H9 (cell line): ENCODE measurements around the gene CRB3. TPM values are rescaled to one million over a fixed set of nuclear protein-coding genes. Genes with fewer than 3 reads are reported as not detected.

ENCODE experiments used
- DNase-seq: peaks from one replicate; pipeline ENCODE4 v3.0.0-alpha.2; 2017
- H2AFZ ChIP-seq: one replicate; pipeline ENCODE4 v1.6.1; 2013; ENCODE audit warnings: mild to moderate bottlenecking, low read length, control low read depth, moderate library complexity
- H2AK5ac ChIP-seq: 2 replicates; pipeline ENCODE4 v1.6.1; 2013; ENCODE audit warnings: low read length, control low read depth, mixed read lengths; ENCODE audit not compliant: insufficient read length
- H2BK120ac ChIP-seq: one replicate; pipeline ENCODE4 v1.6.1; 2013; ENCODE audit warnings: low read depth, mild to moderate bottlenecking, low read length, control low read depth, inconsistent platforms; ENCODE audit not compliant: poor library complexity, severe bottlenecking
- H2BK12ac ChIP-seq: 2 replicates; pipeline ENCODE4 v1.6.1; 2013; ENCODE audit warnings: low read length, control low read depth, mixed read lengths, low read depth; ENCODE audit not compliant: insufficient read length
- H2BK15ac ChIP-seq: 2 replicates; pipeline ENCODE4 v1.6.1; 2013; ENCODE audit warnings: low read depth, low read length, control low read depth
- H2BK20ac ChIP-seq: one replicate; pipeline ENCODE4 v1.6.1; 2013; ENCODE audit warnings: low read depth, mild to moderate bottlenecking, low read length, control low read depth, inconsistent platforms; ENCODE audit not compliant: poor library complexity, severe bottlenecking
- H2BK5ac ChIP-seq: 2 replicates; pipeline ENCODE4 v1.6.1; 2013; ENCODE audit warnings: low read length, control low read depth, mixed read lengths; ENCODE audit not compliant: insufficient read length
- H3K14ac ChIP-seq: 2 replicates; pipeline ENCODE4 v1.6.1; 2013; ENCODE audit warnings: low read length, control low read depth; ENCODE audit not compliant: insufficient read depth
- H3K18ac ChIP-seq: 2 replicates; pipeline ENCODE4 v1.6.1; 2013; ENCODE audit warnings: low read depth, mild to moderate bottlenecking, mixed read lengths, low read length, control low read depth; ENCODE audit not compliant: insufficient read length
- H3K23ac ChIP-seq: 2 replicates; pipeline ENCODE4 v1.6.1; 2013; ENCODE audit warnings: low read length, control low read depth, mixed read lengths, low read depth; ENCODE audit not compliant: insufficient read length
- H3K23me2 ChIP-seq: 2 replicates; pipeline ENCODE4 v1.6.1; 2013; ENCODE audit warnings: low read depth, mild to moderate bottlenecking, mixed read lengths, low read length, control low read depth; ENCODE audit not compliant: insufficient read length, poor library complexity, severe bottlenecking
- H3K27ac ChIP-seq: 2 replicates; pipeline ENCODE4 v1.5.1; 2013; ENCODE audit warnings: low read length, control low read depth, mixed read lengths, low read depth; ENCODE audit not compliant: insufficient read length
- H3K27me3 ChIP-seq: 2 replicates; pipeline ENCODE4 v1.6.1; 2013; ENCODE audit warnings: low read length, control low read depth, inconsistent platforms; ENCODE audit not compliant: insufficient read depth
- H3K4ac ChIP-seq: 2 replicates; pipeline ENCODE4 v1.6.1; 2013; ENCODE audit warnings: low read depth, mild to moderate bottlenecking, control low read depth, inconsistent platforms, low read length, moderate library complexity
- H3K4me1 ChIP-seq: 2 replicates; pipeline ENCODE4 v1.6.1; 2013; ENCODE audit warnings: low read length, control low read depth, inconsistent platforms; ENCODE audit not compliant: insufficient read depth
- H3K4me2 ChIP-seq: 2 replicates; pipeline ENCODE4 v1.6.1; 2013; ENCODE audit warnings: low read length, control low read depth, mixed read lengths; ENCODE audit not compliant: insufficient read length, insufficient read depth
- H3K56ac ChIP-seq: 2 replicates; pipeline ENCODE4 v1.6.1; 2013; ENCODE audit warnings: low read depth, mild to moderate bottlenecking, mixed read lengths, low read length, control low read depth; ENCODE audit not compliant: insufficient read length
- H3K79me1 ChIP-seq: 2 replicates; pipeline ENCODE4 v1.6.1; 2013; ENCODE audit warnings: low read depth, mild to moderate bottlenecking, moderate library complexity, low read length, control low read depth, inconsistent platforms; ENCODE audit not compliant: insufficient read depth, poor library complexity, severe bottlenecking
- H3K79me2 ChIP-seq: 2 replicates; pipeline ENCODE4 v1.6.1; 2013; ENCODE audit warnings: low read length, control low read depth, inconsistent platforms; ENCODE audit not compliant: insufficient read depth
- H3K9ac ChIP-seq: 2 replicates; pipeline ENCODE4 v1.6.1; 2013; ENCODE audit warnings: low read length, control low read depth, mixed read lengths; ENCODE audit not compliant: insufficient read length; ENCODE audit errors: extremely low read depth
- H3K9me3 ChIP-seq: one replicate; pipeline ENCODE4 v1.6.1; 2013; ENCODE audit warnings: low read depth, low read length, inconsistent platforms; ENCODE audit not compliant: control insufficient read depth
- H3T11ph ChIP-seq: one replicate; pipeline ENCODE4 v1.6.1; 2013; ENCODE audit warnings: mild to moderate bottlenecking, low read length, control low read depth, inconsistent platforms
- H4K20me1 ChIP-seq: one replicate; pipeline ENCODE4 v1.6.1; 2013; ENCODE audit not compliant: control insufficient read depth, insufficient read length, insufficient read depth
- H4K5ac ChIP-seq: 2 replicates; pipeline ENCODE4 v1.6.1; 2013; ENCODE audit warnings: low read depth, mild to moderate bottlenecking, mixed read lengths, low read length, control low read depth; ENCODE audit not compliant: insufficient read length
- H4K8ac ChIP-seq: replicated peaks from 2 replicates; pipeline ENCODE4 v1.6.1; 2013; ENCODE audit warnings: low read length, control low read depth, mixed read lengths, low read depth; ENCODE audit not compliant: insufficient read length
- H4K91ac ChIP-seq: 2 replicates; pipeline ENCODE4 v1.6.1; 2013; ENCODE audit warnings: low read depth, mild to moderate bottlenecking, moderate library complexity, mixed read lengths, low read length, control low read depth; ENCODE audit not compliant: insufficient read length
- H3K27ac Mint-ChIP-seq, 3 experiments: 2 replicates in 2 of 3; 3 replicates in 1 of 3; pipeline ENCODE4 v1.8.0; 2020 to 2021; ENCODE audit warnings: mixed read lengths in 3 of 3, mild to moderate bottlenecking in 1 of 3, moderate library complexity in 1 of 3
- H3K27me3 Mint-ChIP-seq: 2 replicates; pipeline ENCODE4 v1.8.0; 2021; ENCODE audit warnings: low read depth, mild to moderate bottlenecking, moderate library complexity, mixed read lengths
- H3K36me3 Mint-ChIP-seq, 3 experiments: 2 replicates in 2 of 3; 3 replicates in 1 of 3; pipeline ENCODE4 v1.8.0; 2020 to 2021; ENCODE audit warnings: low read depth in 3 of 3, mixed read lengths in 3 of 3; ENCODE audit not compliant: insufficient read depth in 1 of 3
- H3K4me1 Mint-ChIP-seq, 2 experiments: 2 replicates each; pipeline ENCODE4 v1.8.0; 2020; ENCODE audit warnings: mixed read lengths in 2 of 2
- H3K4me3 Mint-ChIP-seq, 2 experiments: 2 replicates in 1 of 2; 3 replicates in 1 of 2; pipeline ENCODE4 v1.8.0; 2020 to 2021; ENCODE audit warnings: mild to moderate bottlenecking in 2 of 2, mixed read lengths in 2 of 2, moderate library complexity in 1 of 2
- H3K9me3 Mint-ChIP-seq, 2 experiments: 2 replicates in 1 of 2; 3 replicates in 1 of 2; pipeline ENCODE4 v1.8.0; 2020; ENCODE audit warnings: mild to moderate bottlenecking in 2 of 2, mixed read lengths in 2 of 2, moderate library complexity in 1 of 2
- CTCF ChIP-seq: fragments of 200-600 bp; sonication (generic); conservative IDR thresholded peaks from 3 replicates; pipeline ENCODE4 v1.8.0; 2021; ENCODE audit warnings: antibody characterized with exemption, mild to moderate bottlenecking
- WGBS: extraction: QIAGEN DNeasy Blood & Tissue Kit; methylation state at CpG from one replicate; pipeline ENCODE4 v1.1.7; 2013; ENCODE audit warnings: missing lambda C conversion rate, low lambda C conversion rate, mixed read lengths; ENCODE audit not compliant: insufficient read length; ENCODE audit errors: extremely low coverage; 5-methylcytosine and 5-hydroxymethylcytosine counted together
- total RNA-seq: library from RNA; stranded (reverse); gene quantifications from 2 replicates; pipeline ENCODE4 v1.2.1, GENCODE V29; 2021

The CRB3 gene
- total RNA-seq, 1 experiment from 2014 or later: 32.1 TPM

GRCh38 chr19:6424195-6424938 lies 39.7 kb upstream of the CRB3 start, which contains the start of gene KHSRP:
TSS of gene KHSRP (minus strand) at chr19:6424811. CDS start at chr19:6424701, 110 bp downstream.
- Histone ChIP-seq H2BK15ac (no peak within 1 kb of the TSS), H3K14ac (no peak within 1 kb of the TSS), H3T11ph (no peak within 1 kb of the TSS), H4K91ac (no peak within 1 kb of the TSS), H3K79me2 (peaks cover 44% of the 10 kb centered on the region), H3K27me3 (no peaks in the 10 kb centered on the region), H2AK5ac (no peak within 1 kb of the TSS), H2AFZ (no peak within 1 kb of the TSS), H3K9ac (peak within 1 kb of the TSS; percentile 64), H2BK20ac (no peak within 1 kb of the TSS), H3K18ac (peak within 1 kb of the TSS; percentile 60), H2BK12ac (no peak within 1 kb of the TSS), H3K27ac (no peak within 1 kb of the TSS), H4K5ac (no peak within 1 kb of the TSS), H2BK5ac (no peak within 1 kb of the TSS), H4K20me1 (no peaks in the 10 kb centered on the region), H3K56ac (no peak within 1 kb of the TSS), H4K8ac (no peak within 1 kb of the TSS), H3K23ac (no peak within 1 kb of the TSS), H3K4me2 (peak within 1 kb of the TSS; percentile 78), H3K4me1 (no peaks in the 10 kb centered on the region), H2BK120ac (no peak within 1 kb of the TSS), H3K79me1 (peaks cover 3% of the 10 kb centered on the region), H3K4ac (no peak within 1 kb of the TSS), H3K9me3 (no peaks in the 10 kb centered on the region), H3K23me2 (peaks cover 4% of the 10 kb centered on the region)
- Mint-ChIP-seq H3K4me1 (peaks cover 10 to 15% of the 10 kb centered on the region in 2 experiments), H3K9me3 (peaks cover 6 to 8% of the 10 kb centered on the region in 2 experiments), H3K27me3 (peaks cover 5% of the 10 kb centered on the region), H3K4me3 (peak within 1 kb of the TSS; percentile 92 to 93), H3K27ac (peak within 1 kb of the TSS; percentile 73 to 93 (median 91)), H3K36me3 (peaks cover 25 to 50% (median 43%) of the 10 kb centered on the region in 3 experiments)
- no CpG with 5 or more reads among the region's 114 CpGs for WGBS
- DNase-seq: no peak
- TF ChIP-seq CTCF: no peak
